MM.1S (cell line): ENCODE measurements around the gene PPP1R1C.

Source experiments
- EZH2phosphoT487 ChIP-seq: fragments of 300-600 bp; sonication (generic); IDR thresholded peaks from 2 replicates; pipeline ENCODE4 v1.6.1; 2018; ENCODE audit warnings: antibody characterized with exemption, low read length
- TF ChIP-seq, protein P1 (sequence below): fragments of 300-600 bp; sonication (generic); IDR thresholded peaks from 2 replicates; pipeline ENCODE4 v1.5.1; 2016; ENCODE audit warnings: antibody characterized with exemption, low read length, mixed read lengths

DNA sequence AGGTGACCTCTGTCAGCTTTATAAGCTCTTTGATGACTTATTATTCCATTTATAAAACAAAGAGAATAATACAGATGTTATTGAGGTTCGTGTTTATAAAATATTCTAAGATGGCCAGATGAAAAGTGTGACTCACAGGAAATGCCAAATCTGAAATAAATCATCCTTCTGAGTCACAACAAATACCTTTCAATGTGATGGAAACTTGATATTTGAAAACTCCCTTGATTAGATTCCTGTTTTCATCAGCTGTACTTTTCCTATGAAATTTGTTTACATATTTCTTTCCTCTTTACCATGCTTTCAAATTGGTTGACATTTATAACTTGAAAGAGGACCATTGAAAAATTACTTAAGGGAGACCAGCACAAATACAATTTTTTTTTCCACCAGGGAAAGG lies 30.6 kb upstream of the PPP1R1C start:
- TF ChIP-seq, protein P1, sequence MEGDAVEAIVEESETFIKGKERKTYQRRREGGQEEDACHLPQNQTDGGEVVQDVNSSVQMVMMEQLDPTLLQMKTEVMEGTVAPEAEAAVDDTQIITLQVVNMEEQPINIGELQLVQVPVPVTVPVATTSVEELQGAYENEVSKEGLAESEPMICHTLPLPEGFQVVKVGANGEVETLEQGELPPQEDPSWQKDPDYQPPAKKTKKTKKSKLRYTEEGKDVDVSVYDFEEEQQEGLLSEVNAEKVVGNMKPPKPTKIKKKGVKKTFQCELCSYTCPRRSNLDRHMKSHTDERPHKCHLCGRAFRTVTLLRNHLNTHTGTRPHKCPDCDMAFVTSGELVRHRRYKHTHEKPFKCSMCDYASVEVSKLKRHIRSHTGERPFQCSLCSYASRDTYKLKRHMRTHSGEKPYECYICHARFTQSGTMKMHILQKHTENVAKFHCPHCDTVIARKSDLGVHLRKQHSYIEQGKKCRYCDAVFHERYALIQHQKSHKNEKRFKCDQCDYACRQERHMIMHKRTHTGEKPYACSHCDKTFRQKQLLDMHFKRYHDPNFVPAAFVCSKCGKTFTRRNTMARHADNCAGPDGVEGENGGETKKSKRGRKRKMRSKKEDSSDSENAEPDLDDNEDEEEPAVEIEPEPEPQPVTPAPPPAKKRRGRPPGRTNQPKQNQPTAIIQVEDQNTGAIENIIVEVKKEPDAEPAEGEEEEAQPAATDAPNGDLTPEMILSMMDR = no peak
- no peak for TF ChIP-seq EZH2phosphoT487
